ENCODE measurements around the gene NCAM1. TPM values are rescaled to one million over a fixed set of nuclear protein-coding genes. Genes with fewer than 3 reads are reported as not detected.

NCAM1 gene
- polyA plus RNA-seq, 1 donor (not counting 4 experiments of a cell fraction or from before 2014, with no cell fraction given), result 0.04 TPM

DNA sequence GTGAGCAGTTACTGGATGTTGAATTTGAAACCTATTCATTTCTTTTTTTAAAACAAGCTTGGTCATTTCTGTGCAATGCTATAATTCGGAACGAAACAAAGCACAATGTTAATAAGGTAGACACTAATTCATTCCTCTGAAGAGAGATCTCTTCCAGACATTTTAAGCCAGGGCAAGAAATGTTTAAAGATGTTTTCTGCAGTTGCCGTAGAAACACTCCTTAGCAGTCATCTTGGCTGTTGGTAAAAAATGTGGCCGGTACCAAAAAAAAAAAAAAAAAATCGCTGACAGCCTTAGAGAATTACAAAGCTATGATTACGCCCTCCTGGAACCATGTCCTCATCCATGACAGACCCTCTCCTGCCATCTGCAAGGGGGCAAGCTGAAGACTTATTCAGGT, 286.7 kb downstream of the NCAM1 start:
- no peak overlapping the region for H3K4me3 ChIP-seq (ENCODE audit: control insufficient read depth in 2 of 3, extremely low read depth in 1 of 3, insufficient read depth in 2 of 3, low read depth in 1 of 3, low read length in 3 of 3)
- dilution Hi-C loops (cut with MboI; ENCODE audit: extremely low pct_ligation_motif_present, low sequenced_read_pairs), result no loop called here
- H2AFZ ChIP-seq (ENCODE audit: control insufficient read depth, low read length), result no peak overlapping the region
- H3K27ac ChIP-seq (ENCODE audit: control insufficient read depth, insufficient read depth, low read length), result no peak overlapping the region
- DNase-seq (ENCODE audit: low read depth, low spot score) (no peak), FAIRE-seq (no peak)
- no peak overlapping the region for H3K4me2 ChIP-seq (ENCODE audit: control insufficient read depth, extremely low read depth, insufficient read depth, low read depth, low read length)
- no peaks in the 10 kb centered on the region for H3K27me3 ChIP-seq (ENCODE audit: control insufficient read depth, extremely low read depth, insufficient read depth, low read length)
- no peak overlapping the region for H3K9ac ChIP-seq (ENCODE audit: control insufficient read depth, extremely low read depth, insufficient read depth, low read length)
- H3K36me3 ChIP-seq (ENCODE audit: control insufficient read depth in 2 of 2, extremely low read depth in 1 of 2, insufficient read depth in 2 of 2, low read length in 2 of 2), result no peaks in the 10 kb centered on the region
- H3K79me2 ChIP-seq (ENCODE audit: control insufficient read depth, insufficient read depth, low read length), result no peaks in the 10 kb centered on the region
- H3K4me1 ChIP-seq (ENCODE audit: control insufficient read depth, extremely low read depth, insufficient read depth, low read length), result no peaks in the 10 kb centered on the region
- TF ChIP-seq, protein P1, sequence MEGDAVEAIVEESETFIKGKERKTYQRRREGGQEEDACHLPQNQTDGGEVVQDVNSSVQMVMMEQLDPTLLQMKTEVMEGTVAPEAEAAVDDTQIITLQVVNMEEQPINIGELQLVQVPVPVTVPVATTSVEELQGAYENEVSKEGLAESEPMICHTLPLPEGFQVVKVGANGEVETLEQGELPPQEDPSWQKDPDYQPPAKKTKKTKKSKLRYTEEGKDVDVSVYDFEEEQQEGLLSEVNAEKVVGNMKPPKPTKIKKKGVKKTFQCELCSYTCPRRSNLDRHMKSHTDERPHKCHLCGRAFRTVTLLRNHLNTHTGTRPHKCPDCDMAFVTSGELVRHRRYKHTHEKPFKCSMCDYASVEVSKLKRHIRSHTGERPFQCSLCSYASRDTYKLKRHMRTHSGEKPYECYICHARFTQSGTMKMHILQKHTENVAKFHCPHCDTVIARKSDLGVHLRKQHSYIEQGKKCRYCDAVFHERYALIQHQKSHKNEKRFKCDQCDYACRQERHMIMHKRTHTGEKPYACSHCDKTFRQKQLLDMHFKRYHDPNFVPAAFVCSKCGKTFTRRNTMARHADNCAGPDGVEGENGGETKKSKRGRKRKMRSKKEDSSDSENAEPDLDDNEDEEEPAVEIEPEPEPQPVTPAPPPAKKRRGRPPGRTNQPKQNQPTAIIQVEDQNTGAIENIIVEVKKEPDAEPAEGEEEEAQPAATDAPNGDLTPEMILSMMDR (optimal IDR thresholded peaks at IDR 0.05 in 1 of 3, IDR thresholded peaks at IDR 0.05 in 1 of 3, conservative IDR thresholded peaks at IDR 0.05 in 1 of 3; ENCODE audit: extremely low read depth in 1 of 3, insufficient read depth in 2 of 3, low read length in 3 of 3), result no peak
- TF ChIP-seq EZH2 (IDR thresholded peaks at IDR 0.05; ENCODE audit: low read length), result no peak
- H3K9me1 ChIP-seq (ENCODE audit: control insufficient read depth, extremely low read depth, insufficient read depth, low read length), result no peaks in the 10 kb centered on the region
- no peaks in the 10 kb centered on the region for H3K9me3 ChIP-seq (ENCODE audit: control insufficient read depth, low read depth, low read length)
- H4K20me1 ChIP-seq (ENCODE audit: control insufficient read depth, extremely low read depth, insufficient read depth, low read length), result no peaks in the 10 kb centered on the region

- H3K27me3 ChIP-seq (ENCODE audit: control insufficient read depth, extremely low read depth, insufficient read depth, low read length), result no peaks in the 10 kb centered on the region
- no peak overlapping the region for H3K9ac ChIP-seq (ENCODE audit: control insufficient read depth, extremely low read depth, insufficient read depth, low read length)
- dilution Hi-C loops (cut with MboI; ENCODE audit: extremely low pct_ligation_motif_present, low sequenced_read_pairs), result no loop called here
- no peaks in the 10 kb centered on the region for H3K4me1 ChIP-seq (ENCODE audit: control insufficient read depth, extremely low read depth, insufficient read depth, low read length)
- H3K79me2 ChIP-seq (ENCODE audit: control insufficient read depth, insufficient read depth, low read length), result no peaks in the 10 kb centered on the region
- FAIRE-seq (no peak), DNase-seq (ENCODE audit: low read depth, low spot score) (no peak)
- H2AFZ ChIP-seq (ENCODE audit: control insufficient read depth, low read length), result no peak overlapping the region
- H3K4me2 ChIP-seq (ENCODE audit: control insufficient read depth, extremely low read depth, insufficient read depth, low read depth, low read length), result no peak overlapping the region
- no peak for TF ChIP-seq EZH2 (IDR thresholded peaks at IDR 0.05; ENCODE audit: low read length)
- no peaks in the 10 kb centered on the region for H3K9me3 ChIP-seq (ENCODE audit: control insufficient read depth, low read depth, low read length)
- no peak overlapping the region for H3K4me3 ChIP-seq (ENCODE audit: control insufficient read depth in 2 of 3, extremely low read depth in 1 of 3, insufficient read depth in 2 of 3, low read depth in 1 of 3, low read length in 3 of 3)
- no peaks in the 10 kb centered on the region for H3K36me3 ChIP-seq (ENCODE audit: control insufficient read depth in 2 of 2, extremely low read depth in 1 of 2, insufficient read depth in 2 of 2, low read length in 2 of 2)
- H3K27ac ChIP-seq (ENCODE audit: control insufficient read depth, insufficient read depth, low read length), result no peak overlapping the region
- no peaks in the 10 kb centered on the region for H3K9me1 ChIP-seq (ENCODE audit: control insufficient read depth, extremely low read depth, insufficient read depth, low read length)
- H4K20me1 ChIP-seq (ENCODE audit: control insufficient read depth, extremely low read depth, insufficient read depth, low read length), result no peaks in the 10 kb centered on the region
These were observed 287.7 kb downstream of the NCAM1 start for GRCh38 chr11:113248702-113249490.

DNA sequence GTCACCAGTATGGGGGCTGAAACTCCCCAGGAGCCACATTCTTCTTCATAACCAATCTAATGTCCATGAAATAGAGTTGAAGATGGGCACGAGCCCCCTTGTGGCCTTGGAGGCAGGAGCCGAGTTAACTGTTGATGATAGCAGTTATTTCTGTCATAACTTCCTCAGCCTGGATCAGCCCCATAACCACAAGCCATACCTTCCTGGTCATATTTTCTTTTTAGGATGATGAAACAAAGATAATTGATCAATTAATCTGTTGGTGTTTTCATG, 288.2 kb downstream of the NCAM1 start:
- Histone ChIP-seq H3K79me2 (ENCODE audit: control insufficient read depth, insufficient read depth, low read length) (no peaks in the 10 kb centered on the region), H3K27ac (ENCODE audit: control insufficient read depth, insufficient read depth, low read length) (no peak overlapping the region), H3K36me3 (ENCODE audit: control insufficient read depth in 2 of 2, extremely low read depth in 1 of 2, insufficient read depth in 2 of 2, low read length in 2 of 2) (no peaks in the 10 kb centered on the region), H3K4me2 (ENCODE audit: control insufficient read depth, extremely low read depth, insufficient read depth, low read depth, low read length) (no peak overlapping the region), H3K9ac (ENCODE audit: control insufficient read depth, extremely low read depth, insufficient read depth, low read length) (no peak overlapping the region), H3K9me3 (ENCODE audit: control insufficient read depth, low read depth, low read length) (no peaks in the 10 kb centered on the region), H3K9me1 (ENCODE audit: control insufficient read depth, extremely low read depth, insufficient read depth, low read length) (no peaks in the 10 kb centered on the region), H2AFZ (ENCODE audit: control insufficient read depth, low read length) (no peak overlapping the region), H4K20me1 (ENCODE audit: control insufficient read depth, extremely low read depth, insufficient read depth, low read length) (no peaks in the 10 kb centered on the region), H3K27me3 (ENCODE audit: control insufficient read depth, extremely low read depth, insufficient read depth, low read length) (no peaks in the 10 kb centered on the region), H3K4me3 (ENCODE audit: control insufficient read depth in 2 of 3, extremely low read depth in 1 of 3, insufficient read depth in 2 of 3, low read depth in 1 of 3, low read length in 3 of 3) (no peak overlapping the region), H3K4me1 (ENCODE audit: control insufficient read depth, extremely low read depth, insufficient read depth, low read length) (no peaks in the 10 kb centered on the region)
- dilution Hi-C loops (cut with MboI; ENCODE audit: extremely low pct_ligation_motif_present, low sequenced_read_pairs), result no loop called here
- no peak for TF ChIP-seq EZH2 (IDR thresholded peaks at IDR 0.05; ENCODE audit: low read length)
- TF ChIP-seq, protein P1 (optimal IDR thresholded peaks at IDR 0.05 in 1 of 3, IDR thresholded peaks at IDR 0.05 in 1 of 3, conservative IDR thresholded peaks at IDR 0.05 in 1 of 3; ENCODE audit: extremely low read depth in 1 of 3, insufficient read depth in 2 of 3, low read length in 3 of 3), result peak in 1 of 3 experiments; percentile 25
- no peak for FAIRE-seq
- no peak for DNase-seq (ENCODE audit: low read depth, low spot score)
